ENCODE data around the gene ZNF226.
A peak's percentile ranks its signal among the peaks of the same experiment; 100 is the strongest.
"Not testable (repeated sequence)": the region's sequence is repeated elsewhere in the genome, so short reads cannot be mapped to it uniquely, and the experiment has no call there.

ZNF226 gene

GRCh38 chr19:44212250-44212865 is 47.5 kb downstream of the ZNF226 start, which contains the start of gene ZNF227:
TSS of gene ZNF227 (plus strand) at chr19:44212532. CDS start at chr19:44217793, 5,261 bp downstream.
- peak; percentile 88 for DNase-seq (ENCODE audit: low spot score)

- DNase-seq (ENCODE audit: low spot score): no peak
Measured at GRCh38 chr19:44212866-44213346, 48.0 kb downstream of the ZNF226 start.

GRCh38 chr19:44219926-44220325 is 55.0 kb downstream of the ZNF226 start:
- not testable (repeated sequence) for DNase-seq (ENCODE audit: low spot score)

DNA sequence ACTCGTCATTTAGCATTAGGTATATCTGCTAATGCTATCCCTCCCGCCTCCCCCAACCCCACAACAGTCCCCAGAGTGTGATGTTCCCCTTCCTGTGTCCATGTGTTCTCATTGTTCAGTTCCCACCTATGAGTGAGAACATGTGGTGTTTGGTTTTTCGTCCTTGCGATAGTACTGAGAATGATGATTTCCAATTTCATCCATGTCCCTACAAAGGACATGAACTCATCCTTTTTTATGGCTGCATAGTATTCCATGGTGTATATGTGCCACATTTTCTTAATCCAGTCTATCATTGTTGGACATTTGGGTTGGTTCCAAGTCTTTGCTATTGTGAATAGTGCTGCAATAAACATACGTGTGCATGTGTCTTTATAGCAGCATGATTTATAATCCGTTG is 55.9 kb downstream of the ZNF226 start:
- not testable (repeated sequence) for DNase-seq (ENCODE audit: low spot score)

DNA sequence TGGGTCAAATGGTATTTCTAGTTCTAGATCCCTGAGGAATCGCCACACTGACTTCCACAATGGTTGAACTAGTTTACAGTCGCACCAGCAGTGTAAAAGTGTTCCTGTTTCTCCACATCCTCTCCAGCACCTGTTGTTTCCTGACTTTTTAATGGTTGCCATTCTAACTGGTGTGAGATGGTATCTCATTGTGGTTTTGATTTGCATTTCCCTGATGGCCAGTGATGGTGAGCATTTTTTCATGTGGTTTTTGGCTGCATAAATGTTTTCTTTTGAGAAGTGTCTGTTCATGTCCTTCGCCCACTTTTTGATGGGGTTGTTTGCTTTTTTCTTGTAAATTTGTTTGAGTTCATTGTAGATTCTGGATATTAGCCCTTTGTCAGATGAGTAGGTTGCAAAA is 56.4 kb downstream of the ZNF226 start:
- DNase-seq (ENCODE audit: low spot score): not testable (repeated sequence)

Measured in ecto neural progenitor cell (in vitro differentiated cells).